ENCODE results near the gene SLC5A10.

- TF ChIP-seq EP300 (IDR thresholded peaks at IDR 0.05) (no peak), POLR2AphosphoS5 (IDR thresholded peaks at IDR 0.05) (no peak)
- TF ChIP-seq, protein P1, sequence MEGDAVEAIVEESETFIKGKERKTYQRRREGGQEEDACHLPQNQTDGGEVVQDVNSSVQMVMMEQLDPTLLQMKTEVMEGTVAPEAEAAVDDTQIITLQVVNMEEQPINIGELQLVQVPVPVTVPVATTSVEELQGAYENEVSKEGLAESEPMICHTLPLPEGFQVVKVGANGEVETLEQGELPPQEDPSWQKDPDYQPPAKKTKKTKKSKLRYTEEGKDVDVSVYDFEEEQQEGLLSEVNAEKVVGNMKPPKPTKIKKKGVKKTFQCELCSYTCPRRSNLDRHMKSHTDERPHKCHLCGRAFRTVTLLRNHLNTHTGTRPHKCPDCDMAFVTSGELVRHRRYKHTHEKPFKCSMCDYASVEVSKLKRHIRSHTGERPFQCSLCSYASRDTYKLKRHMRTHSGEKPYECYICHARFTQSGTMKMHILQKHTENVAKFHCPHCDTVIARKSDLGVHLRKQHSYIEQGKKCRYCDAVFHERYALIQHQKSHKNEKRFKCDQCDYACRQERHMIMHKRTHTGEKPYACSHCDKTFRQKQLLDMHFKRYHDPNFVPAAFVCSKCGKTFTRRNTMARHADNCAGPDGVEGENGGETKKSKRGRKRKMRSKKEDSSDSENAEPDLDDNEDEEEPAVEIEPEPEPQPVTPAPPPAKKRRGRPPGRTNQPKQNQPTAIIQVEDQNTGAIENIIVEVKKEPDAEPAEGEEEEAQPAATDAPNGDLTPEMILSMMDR (IDR thresholded peaks at IDR 0.05), result no peak
Measured at GRCh38 chr17:18910326-18910725, 41.6 kb upstream of the SLC5A10 start.

All from gastroesophageal sphincter (tissue), 3 donors.